ENCODE measurements around the gene TMEM198.

The TMEM198 gene

DNA sequence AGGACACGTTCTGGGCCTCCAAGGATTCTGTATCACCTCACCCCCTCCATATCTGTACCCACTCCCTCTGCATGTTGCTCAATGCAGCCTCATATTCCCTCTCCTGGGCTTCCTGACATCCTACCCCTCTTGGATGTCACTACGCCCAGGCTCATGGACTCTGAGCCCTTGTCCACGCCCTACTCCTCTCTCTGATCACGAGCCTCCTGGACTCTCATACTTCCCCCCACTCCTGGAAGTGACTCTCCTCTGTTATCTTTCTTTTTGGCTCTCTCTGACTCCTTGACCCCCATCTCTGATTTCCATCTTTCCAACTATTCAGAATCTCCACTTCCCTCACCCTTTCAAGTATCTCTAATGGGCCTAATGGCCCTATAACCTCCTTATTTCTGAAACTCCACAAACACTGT, 2.1 kb downstream of the TMEM198 start:
- DNase-seq: no peak

GRCh38 chr2:219547621-219548020, 3.8 kb downstream of the TMEM198 start:
- no peak for DNase-seq

DNA sequence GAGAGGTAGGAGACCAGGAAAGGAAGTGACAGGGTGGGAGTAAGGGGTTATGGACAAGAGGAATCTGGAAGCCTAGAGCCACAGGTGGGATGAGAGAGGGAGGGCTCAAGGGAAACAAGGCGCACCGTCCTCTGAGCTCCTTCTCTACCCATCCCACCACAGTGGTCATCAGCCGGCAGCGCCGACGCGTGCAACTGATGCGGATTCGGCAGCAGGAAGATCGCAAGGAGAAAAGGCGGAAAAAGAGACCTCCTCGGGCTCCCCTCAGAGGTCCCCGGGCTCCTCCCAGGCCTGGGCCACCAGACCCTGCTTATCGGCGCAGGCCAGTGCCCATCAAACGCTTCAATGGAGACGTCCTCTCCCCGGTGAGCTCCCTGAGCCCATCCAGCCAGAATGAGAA, 5.2 kb downstream of the TMEM198 start:
- DNase-seq: no peak

DNA sequence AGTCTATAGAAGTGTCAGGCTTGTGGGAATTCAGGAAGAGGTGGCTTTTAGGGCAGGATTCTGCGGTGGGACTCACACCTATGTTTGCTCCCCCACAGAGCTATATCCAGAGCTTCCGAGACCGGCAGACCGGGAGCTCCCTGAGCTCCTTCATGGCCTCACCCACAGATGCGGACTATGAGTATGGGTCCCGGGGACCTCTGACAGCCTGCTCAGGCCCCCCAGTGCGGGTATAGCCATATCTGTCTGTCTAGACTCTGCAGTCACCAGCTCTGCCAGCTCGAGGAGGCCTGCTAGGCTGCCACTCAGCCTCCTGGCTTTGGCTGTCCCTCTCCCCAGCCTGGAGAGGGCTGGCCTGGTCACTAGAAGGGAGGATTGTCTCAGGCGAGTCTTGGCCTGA, 5.8 kb downstream of the TMEM198 start:
- DNase-seq: no peak

- peak; percentile 67 for DNase-seq
These were observed 7.9 kb downstream of the TMEM198 start for GRCh38 chr2:219551441-219552381.

- peak; percentile 92 for DNase-seq
These were observed 8.7 kb downstream of the TMEM198 start for GRCh38 chr2:219552382-219553167.

DNA sequence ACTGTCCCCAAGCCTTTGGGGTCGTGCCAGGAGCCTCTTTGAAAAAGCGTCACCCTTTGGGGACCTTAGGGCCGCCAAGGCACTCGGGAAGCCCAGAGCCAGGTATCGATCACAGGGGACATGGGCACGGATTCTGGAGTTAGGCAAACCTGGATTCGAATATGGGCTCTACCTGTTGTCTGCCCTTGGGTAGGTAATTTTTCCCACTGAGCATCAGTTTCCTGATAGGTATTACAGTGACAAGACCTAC, 9.3 kb downstream of the TMEM198 start:
- DNase-seq: no peak

DNA sequence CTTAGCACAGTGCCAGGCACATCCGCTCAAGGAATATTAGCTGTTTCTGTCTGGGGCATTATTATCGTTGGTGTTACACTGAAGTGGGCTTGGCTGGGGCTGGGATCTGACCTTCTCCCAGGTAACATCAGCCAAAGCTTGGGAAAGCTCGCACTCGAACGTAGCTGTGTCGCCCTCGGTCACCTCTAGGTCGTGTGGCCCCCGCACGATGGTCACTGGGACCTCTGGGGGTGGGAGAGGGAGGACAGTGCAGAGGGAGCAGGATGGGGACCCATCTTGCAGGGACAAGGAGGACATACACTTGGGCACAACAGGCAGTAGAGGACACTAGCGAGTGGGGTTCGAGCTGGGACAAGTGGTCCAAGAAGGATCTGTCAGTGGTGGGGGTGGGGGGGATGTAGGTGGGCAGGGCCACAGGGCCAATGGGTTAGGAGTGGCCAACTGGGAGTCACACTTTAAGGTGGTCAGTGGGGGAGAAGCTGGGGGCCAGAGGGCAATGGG, 9.7 kb downstream of the TMEM198 start:
- DNase-seq: no peak

GRCh38 chr2:219554350-219554749, 10.5 kb downstream of the TMEM198 start:
- no peak for DNase-seq

GRCh38 chr2:219555956-219556355, 12.1 kb downstream of the TMEM198 start:
- DNase-seq: no peak

DNA sequence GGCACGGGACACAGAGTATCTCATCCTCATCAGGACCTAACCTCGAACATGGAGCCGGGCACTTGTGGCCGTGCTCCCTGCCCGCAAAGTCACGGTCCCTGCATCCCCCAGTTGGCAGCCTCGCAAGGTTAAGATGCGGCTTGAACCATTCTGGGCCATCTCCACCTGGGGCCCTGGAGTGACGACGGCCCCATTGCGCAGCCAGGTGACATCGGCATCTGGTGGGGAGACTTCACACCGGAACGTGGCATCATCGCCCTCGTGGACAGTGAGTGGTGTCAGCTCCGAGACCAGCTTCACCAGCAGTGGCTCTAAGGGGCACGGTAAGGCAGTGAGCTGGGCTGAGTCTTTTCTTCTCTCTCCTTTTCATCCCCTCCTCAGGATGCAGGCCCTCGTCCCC, 12.6 kb downstream of the TMEM198 start:
- DNase-seq: no peak

DNA sequence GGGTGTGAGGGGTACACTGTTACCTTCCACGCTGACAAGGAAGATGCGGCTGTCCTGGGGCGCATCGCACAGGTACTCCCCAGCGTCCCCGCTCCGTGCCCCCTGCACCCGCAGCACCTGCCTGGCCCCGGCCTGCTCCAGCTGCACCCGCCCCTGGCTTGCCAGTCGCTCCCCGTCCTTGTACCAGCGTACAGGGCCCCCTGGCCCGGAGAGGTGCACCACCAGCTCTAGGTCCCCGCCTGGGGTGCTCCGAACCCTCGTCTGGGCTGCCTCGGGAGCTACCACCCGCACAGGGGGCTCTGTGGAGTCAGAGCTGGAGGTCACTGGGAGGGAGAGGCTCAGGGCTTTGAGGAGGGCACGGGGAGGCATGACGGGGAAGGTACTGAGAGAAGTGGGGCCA, 13.5 kb downstream of the TMEM198 start:
- no peak for DNase-seq

DNA sequence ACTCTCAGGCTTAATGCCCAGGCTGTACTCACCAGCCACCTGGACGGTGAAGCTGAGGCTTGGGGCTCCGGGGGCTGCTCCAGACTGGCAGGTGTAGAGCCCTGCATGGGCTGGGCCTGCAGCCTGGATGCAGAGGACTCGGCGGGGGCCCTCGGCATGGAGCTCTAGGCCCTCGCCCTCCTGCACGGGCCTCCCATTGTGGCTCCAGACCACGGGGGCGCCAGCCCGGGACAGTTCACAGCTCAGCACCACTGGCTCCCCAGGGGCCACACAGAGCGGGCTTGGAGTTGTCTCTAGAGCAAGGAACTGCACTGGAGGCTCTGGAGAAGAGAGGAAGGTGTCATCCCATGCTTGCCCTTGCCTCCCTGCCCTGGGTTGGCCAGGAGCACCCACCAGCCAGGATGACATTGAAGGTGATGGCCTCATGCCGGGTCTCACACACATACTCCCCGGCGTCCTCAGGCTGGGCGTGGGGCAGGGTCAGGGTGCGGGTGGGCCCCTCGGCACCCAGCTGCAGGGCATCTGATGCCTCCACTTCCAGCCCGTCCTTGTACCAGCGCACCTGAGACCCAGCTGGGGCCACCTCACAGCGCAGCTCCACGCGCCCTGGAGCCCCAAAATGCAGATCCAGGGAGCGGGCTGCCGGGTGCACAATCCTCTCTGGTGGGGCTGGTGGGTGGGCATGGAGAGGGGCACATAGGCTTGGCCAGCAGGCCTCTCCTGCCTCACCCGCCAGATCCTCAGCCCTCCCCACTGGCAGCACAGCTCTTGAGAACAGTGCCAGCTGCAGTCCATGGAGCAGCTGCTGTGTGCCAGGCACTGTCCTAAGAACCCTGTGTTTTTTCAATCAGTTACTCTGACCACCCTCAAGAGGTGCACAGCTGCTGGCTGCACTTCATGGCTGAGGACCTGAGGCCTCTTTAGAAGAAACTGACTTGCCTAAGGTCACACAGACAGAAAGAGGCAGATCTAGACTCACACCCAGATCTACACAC, 14.3 kb downstream of the TMEM198 start:
- DNase-seq: no peak

DNA sequence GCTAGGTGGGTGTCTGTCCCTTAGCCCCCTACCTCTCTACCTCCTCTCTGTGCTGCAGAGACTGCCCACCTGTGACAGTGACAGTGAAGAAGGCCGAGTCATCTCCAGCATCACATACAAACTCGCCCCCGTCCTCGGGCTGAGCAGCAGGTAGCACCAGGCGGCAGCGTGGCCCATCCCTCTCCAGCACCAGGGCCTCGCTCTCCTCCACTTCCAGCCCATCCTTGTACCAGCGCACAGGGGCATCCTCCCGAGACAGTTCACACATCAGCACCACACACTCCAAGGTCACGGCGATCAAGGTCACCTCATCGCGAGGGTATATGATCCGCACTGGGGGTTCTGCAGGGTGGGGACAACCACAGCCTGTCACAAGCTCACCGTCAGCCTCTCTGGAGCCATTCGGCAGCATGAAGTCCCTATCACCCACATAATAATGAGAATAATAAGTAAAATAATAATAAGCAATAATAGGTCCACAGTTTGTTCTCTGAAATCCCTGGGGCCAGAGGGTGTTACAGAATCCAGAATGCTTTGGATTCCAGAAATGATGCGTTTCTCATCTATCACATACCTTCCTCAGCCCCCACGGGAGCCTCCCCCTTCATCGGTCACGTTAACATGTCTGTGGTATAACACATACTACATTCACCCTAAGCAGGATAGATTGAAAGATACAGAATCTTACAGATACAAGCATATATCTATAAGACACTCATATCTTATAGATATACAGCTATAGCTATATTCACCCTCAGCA, 15.5 kb downstream of the TMEM198 start:
- no peak for DNase-seq

GRCh38 chr2:219560037-219560892, 16.4 kb downstream of the TMEM198 start:
- DNase-seq: no peak

- DNase-seq: no peak
These were observed 17.0 kb downstream of the TMEM198 start for GRCh38 chr2:219560893-219561178.

DNA sequence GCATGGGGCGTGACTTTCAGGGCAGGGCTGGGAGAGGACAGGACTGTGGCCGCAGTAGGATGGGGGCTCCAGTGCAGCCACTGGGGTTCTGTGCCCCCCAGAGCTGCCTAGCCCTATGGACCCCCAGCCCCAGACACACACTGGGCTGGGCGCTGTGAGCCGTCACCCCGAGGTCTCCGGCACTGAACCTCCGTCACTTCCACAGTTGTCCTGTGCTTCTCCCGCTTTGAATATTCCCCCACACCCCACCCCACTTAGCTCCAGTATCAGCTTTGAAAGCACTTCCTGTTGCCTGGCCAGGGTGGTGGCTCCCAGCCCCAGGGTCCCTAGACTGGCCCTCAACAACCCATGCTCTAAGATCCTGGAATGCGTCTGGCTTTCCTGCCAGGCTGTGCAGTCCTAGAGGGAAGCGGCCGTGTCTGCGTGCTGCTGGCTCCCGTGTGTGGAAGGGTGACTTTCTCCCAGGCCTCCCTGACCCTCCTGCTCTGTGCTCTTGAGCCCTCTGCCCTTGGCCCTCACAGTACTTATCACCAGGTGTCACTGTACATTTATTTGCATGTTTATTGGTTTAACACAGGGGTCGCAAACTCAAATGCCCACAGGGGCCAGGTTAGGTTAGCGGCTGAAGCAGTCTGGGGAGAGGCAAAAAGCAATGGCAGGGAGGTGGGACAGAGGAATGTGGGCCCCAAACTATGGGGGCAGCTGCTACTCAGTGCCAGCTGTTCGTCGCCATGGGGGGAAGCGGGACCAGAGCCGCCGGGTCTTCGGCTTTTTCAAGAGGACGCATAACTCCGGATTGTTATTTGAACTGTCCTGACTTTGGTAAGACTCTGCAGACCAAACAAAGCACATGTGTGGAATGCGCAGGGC, 17.6 kb downstream of the TMEM198 start:
- peak; percentile 23 for DNase-seq

- no peak for DNase-seq
These were observed 18.5 kb downstream of the TMEM198 start for GRCh38 chr2:219562049-219563020.

Data from left hindlimb (tissue), 1 donor.